Hepatocyte (in vitro differentiated cells): ENCODE data around the gene RASGRP3. TPM values are rescaled to one million over a fixed set of nuclear protein-coding genes. Genes with fewer than 3 reads are reported as not detected.

Source experiments
- DNase-seq: peaks from one replicate; pipeline ENCODE4 v3.0.0-alpha.2; 2016; ENCODE audit warnings: low spot score
- H2AFZ ChIP-seq: fragments of 200-600 bp; sonication (generic); 2 replicates; pipeline ENCODE4 v1.6.0; 2016; ENCODE audit warnings: antibody characterized with exemption, mild to moderate bottlenecking
- H3K27ac ChIP-seq: fragments of 200-600 bp; sonication (generic); 2 replicates; pipeline ENCODE4 v1.5.1; 2016; ENCODE audit warnings: mild to moderate bottlenecking
- H3K27me3 ChIP-seq: fragments of 200-600 bp; sonication (generic); 2 replicates; pipeline ENCODE4 v1.6.1; 2016
- H3K36me3 ChIP-seq: fragments of 200-600 bp; sonication (generic); replicated peaks from 2 replicates; pipeline ENCODE4 v1.5.1; 2016; ENCODE audit warnings: low read depth; ENCODE audit not compliant: insufficient read depth
- H3K4me1 ChIP-seq: fragments of 200-600 bp; sonication (generic); 2 replicates; pipeline ENCODE4 v1.5.1; 2016; ENCODE audit warnings: mild to moderate bottlenecking, moderate library complexity; ENCODE audit not compliant: insufficient read depth
- H3K4me2 ChIP-seq: fragments of 200-600 bp; sonication (generic); 2 replicates; pipeline ENCODE4 v1.6.0; 2016
- H3K4me3 ChIP-seq: fragments of 200-600 bp; sonication (generic); 2 replicates; pipeline ENCODE4 v1.5.1; 2016; ENCODE audit warnings: mild to moderate bottlenecking
- H3K79me2 ChIP-seq: fragments of 200-600 bp; sonication (generic); 2 replicates; pipeline ENCODE4 v1.6.0; 2017; ENCODE audit warnings: mild to moderate bottlenecking
- H3K9me2 ChIP-seq: fragments of 200-600 bp; sonication (generic); replicated peaks from 2 replicates; pipeline ENCODE4 v1.6.0; 2017; ENCODE audit warnings: mild to moderate bottlenecking; ENCODE audit not compliant: insufficient read depth
- H3K9me3 ChIP-seq: fragments of 200-600 bp; sonication (generic); 2 replicates; pipeline ENCODE4 v1.5.1; 2016; ENCODE audit warnings: low read depth, mild to moderate bottlenecking
- H4K20me1 ChIP-seq: fragments of 200-600 bp; sonication (generic); 2 replicates; pipeline ENCODE4 v1.6.0; 2016; ENCODE audit warnings: mild to moderate bottlenecking; ENCODE audit not compliant: insufficient read depth, poor library complexity, severe bottlenecking
- EZH2 ChIP-seq: fragments of 200-600 bp; sonication (generic); IDR thresholded peaks from 2 replicates; pipeline ENCODE4 v1.6.1; 2016; ENCODE audit warnings: antibody characterized with exemption, mild to moderate bottlenecking, borderline replicate concordance
- EZH2phosphoT487 ChIP-seq: fragments of 200-600 bp; sonication (generic); IDR thresholded peaks from one replicate; pipeline ENCODE4 v1.6.1; 2018; ENCODE audit warnings: antibody characterized with exemption, mild to moderate bottlenecking, low read depth, moderate library complexity; ENCODE audit not compliant: unreplicated experiment, severe bottlenecking
- WGBS: methylation state at CpG from one replicate; pipeline ENCODE4 v1.1.6; 2016; ENCODE audit warnings: low lambda C conversion rate; ENCODE audit errors: missing lambda C conversion rate; 5-methylcytosine and 5-hydroxymethylcytosine counted together
- polyA plus RNA-seq: library from polyadenylated mRNA; unstranded; fragments of >200 nt; fragmentation: Nextera tagmentation; extraction: Ambion mirVana; gene quantifications from 2 replicates; pipeline ENCODE4 v1.2.1, GENCODE V29; 2016
- total RNA-seq: library from RNA; depleted of rRNA; stranded (reverse); fragments of >200 nt; gene quantifications from 2 replicates; pipeline ENCODE4 v1.2.3, GENCODE V29; 2014
- TF ChIP-seq, protein P1 (sequence below): fragments of 200-600 bp; sonication (generic); IDR thresholded peaks from 2 replicates; pipeline ENCODE4 v1.5.1; 2016; ENCODE audit warnings: antibody characterized with exemption, mild to moderate bottlenecking; ENCODE audit not compliant: poor library complexity

The RASGRP3 gene
- total and polyA plus RNA-seq, 2 experiments from 2014 or later, result 1.7 to 8.6 TPM

DNA sequence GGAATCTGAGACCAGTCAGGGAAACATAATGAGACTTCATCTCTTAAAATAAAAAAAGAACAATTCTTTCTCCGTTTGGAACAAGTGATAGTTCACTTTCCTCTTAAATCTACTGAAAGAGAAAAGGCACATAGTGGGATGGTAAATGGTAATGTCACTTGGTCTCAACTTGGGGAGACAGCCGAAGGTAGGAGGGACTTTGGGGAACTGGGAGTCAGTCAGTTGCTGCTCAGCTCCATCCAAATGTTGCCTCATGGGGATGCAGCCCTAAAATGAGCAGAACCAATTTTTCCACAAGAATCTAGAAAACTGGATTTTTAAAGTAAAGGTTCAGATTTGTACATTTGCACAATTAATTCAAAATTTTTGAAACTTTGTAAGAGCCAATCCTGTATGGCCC is 19.2 kb downstream of the RASGRP3 start:
- Histone ChIP-seq H3K36me3 (no peaks in the 10 kb centered on the region), H2AFZ (no peak overlapping the region), H3K79me2 (no peaks in the 10 kb centered on the region), H3K27me3 (no peaks in the 10 kb centered on the region), H3K4me3 (no peak overlapping the region), H3K4me2 (no peak overlapping the region), H3K4me1 (no peaks in the 10 kb centered on the region), H4K20me1 (no peaks in the 10 kb centered on the region), H3K9me3 (no peaks in the 10 kb centered on the region), H3K27ac (no peak overlapping the region), H3K9me2 (no peaks in the 10 kb centered on the region)
- DNase-seq, result no peak
- no peak for TF ChIP-seq EZH2phosphoT487
- WGBS, result 87% methylated on average over 2 of the region's 2 CpGs

DNA sequence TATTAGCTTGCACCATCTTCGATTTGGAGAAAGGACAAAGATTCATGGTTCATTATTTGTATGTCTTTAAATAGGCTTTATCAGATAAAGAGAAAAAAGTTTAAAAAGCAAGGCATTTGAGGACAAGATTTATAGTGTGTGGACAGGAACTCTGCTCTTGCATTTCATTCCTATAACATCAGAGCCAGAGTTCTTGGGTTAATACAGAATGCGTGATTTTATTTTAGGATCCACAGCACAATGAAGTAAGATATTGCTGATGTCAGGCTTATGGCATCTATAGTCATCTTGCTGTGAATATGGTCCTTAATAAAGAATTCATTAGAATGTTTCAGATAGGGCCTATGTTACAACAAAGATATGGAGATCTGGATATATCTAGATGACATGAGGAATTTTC is 19.7 kb downstream of the RASGRP3 start:
- 59% methylated on average over 2 of the region's 2 CpGs for WGBS
- Histone ChIP-seq H3K79me2 (no peaks in the 10 kb centered on the region), H3K9me3 (no peaks in the 10 kb centered on the region), H3K4me3 (no peak overlapping the region), H3K27me3 (no peaks in the 10 kb centered on the region), H3K9me2 (no peaks in the 10 kb centered on the region), H4K20me1 (no peaks in the 10 kb centered on the region), H2AFZ (no peak overlapping the region), H3K4me1 (no peaks in the 10 kb centered on the region), H3K27ac (no peak overlapping the region), H3K36me3 (no peaks in the 10 kb centered on the region), H3K4me2 (no peak overlapping the region)
- DNase-seq, result no peak
- TF ChIP-seq EZH2phosphoT487 (no peak), EZH2 (no peak)
- TF ChIP-seq, protein P1, sequence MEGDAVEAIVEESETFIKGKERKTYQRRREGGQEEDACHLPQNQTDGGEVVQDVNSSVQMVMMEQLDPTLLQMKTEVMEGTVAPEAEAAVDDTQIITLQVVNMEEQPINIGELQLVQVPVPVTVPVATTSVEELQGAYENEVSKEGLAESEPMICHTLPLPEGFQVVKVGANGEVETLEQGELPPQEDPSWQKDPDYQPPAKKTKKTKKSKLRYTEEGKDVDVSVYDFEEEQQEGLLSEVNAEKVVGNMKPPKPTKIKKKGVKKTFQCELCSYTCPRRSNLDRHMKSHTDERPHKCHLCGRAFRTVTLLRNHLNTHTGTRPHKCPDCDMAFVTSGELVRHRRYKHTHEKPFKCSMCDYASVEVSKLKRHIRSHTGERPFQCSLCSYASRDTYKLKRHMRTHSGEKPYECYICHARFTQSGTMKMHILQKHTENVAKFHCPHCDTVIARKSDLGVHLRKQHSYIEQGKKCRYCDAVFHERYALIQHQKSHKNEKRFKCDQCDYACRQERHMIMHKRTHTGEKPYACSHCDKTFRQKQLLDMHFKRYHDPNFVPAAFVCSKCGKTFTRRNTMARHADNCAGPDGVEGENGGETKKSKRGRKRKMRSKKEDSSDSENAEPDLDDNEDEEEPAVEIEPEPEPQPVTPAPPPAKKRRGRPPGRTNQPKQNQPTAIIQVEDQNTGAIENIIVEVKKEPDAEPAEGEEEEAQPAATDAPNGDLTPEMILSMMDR, result no peak

DNA sequence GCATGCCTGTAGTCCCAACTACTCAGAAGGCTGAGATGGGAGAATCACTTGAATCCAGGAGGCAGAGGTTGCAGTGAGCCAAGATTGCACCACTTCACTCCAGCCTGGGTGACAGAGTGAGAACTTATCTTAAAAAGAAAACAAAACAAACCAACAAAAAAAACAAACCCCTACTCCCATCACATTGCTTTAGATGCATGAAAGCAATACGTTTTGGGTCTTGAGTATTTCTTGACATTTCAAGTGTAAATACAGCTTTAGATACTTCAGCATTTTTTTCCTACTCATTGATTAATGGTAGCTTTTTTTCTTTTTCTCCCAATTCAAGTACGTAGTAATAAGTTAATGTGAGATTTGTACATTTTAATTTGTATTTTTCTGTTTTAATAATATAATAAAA is 20.3 kb downstream of the RASGRP3 start:
- H3K4me3 ChIP-seq, result no peak overlapping the region
- H3K79me2 ChIP-seq, result no peaks in the 10 kb centered on the region
- WGBS, result 95% methylated on average over 2 of the region's 2 CpGs
- TF ChIP-seq EZH2phosphoT487, result no peak
- TF ChIP-seq, protein P1, result no peak
- no peak for TF ChIP-seq EZH2
- H3K36me3 ChIP-seq, result no peaks in the 10 kb centered on the region
- no peaks in the 10 kb centered on the region for H3K9me3 ChIP-seq
- H4K20me1 ChIP-seq, result no peaks in the 10 kb centered on the region
- no peaks in the 10 kb centered on the region for H3K4me1 ChIP-seq
- H3K27ac ChIP-seq, result no peak overlapping the region
- no peak for DNase-seq
- no peaks in the 10 kb centered on the region for H3K9me2 ChIP-seq
- H2AFZ ChIP-seq, result no peak overlapping the region
- no peaks in the 10 kb centered on the region for H3K27me3 ChIP-seq
- H3K4me2 ChIP-seq, result no peak overlapping the region

DNA sequence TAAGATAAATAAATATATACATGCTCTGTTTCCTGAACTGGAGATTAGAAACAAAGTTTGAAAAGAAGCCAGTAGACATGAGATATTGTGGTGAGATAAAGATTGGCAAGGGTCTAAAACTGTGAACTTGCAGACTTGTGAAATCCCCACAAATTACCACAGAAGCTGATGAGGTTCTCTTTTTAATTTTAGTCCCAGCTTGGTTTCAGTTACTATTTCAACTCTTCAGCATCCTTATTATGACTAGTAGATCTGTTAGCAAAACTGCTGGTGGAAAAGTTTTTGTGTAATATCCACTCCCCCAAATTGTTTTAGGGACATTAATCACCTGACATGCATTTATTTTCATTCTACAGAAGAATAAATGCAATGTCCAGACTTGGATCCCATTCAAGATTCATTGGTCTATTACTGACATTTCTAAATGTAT is 20.8 kb downstream of the RASGRP3 start:
- Histone ChIP-seq H3K9me2 (no peaks in the 10 kb centered on the region), H3K36me3 (no peaks in the 10 kb centered on the region), H3K9me3 (no peaks in the 10 kb centered on the region), H3K4me3 (no peak overlapping the region), H3K4me2 (no peak overlapping the region), H3K27ac (no peak overlapping the region), H3K79me2 (no peaks in the 10 kb centered on the region), H2AFZ (no peak overlapping the region), H4K20me1 (no peaks in the 10 kb centered on the region), H3K4me1 (no peaks in the 10 kb centered on the region), H3K27me3 (no peaks in the 10 kb centered on the region)
- DNase-seq, result no peak
- TF ChIP-seq EZH2 (no peak), EZH2phosphoT487 (no peak)
- TF ChIP-seq, protein P1, result no peak
